ENCODE measurements around the gene CROCC. TPM values are rescaled to one million over a fixed set of nuclear protein-coding genes. Genes with fewer than 3 reads are reported as not detected.

The CROCC gene
- total RNA-seq, 4 donors from 2014 or later: 13.0 to 149 (median 23.7) TPM

GRCh38 chr1:16999863-17000262, 78.1 kb downstream of the CROCC start:
- WGBS, 2 donors (ENCODE audit: low coverage in 1 of 2): 95 to 100% methylated on average over 2 to 8 of the region's 8 CpGs
- H3K9me3 ChIP-seq: no peaks in the 10 kb centered on the region
- in situ Hi-C loops (cut with MboI; ENCODE audit: low pct_ligation_motif_present in 1 of 4, low pct_unique_long_range_greater_than_20kb in 1 of 4, low sequenced_read_pairs in 3 of 4): no loop called here
- TF ChIP-seq POLR2AphosphoS5 (IDR thresholded peaks at IDR 0.05) (no peak), EP300 (IDR thresholded peaks at IDR 0.05; ENCODE audit: low read depth) (no peak), CTCF (IDR thresholded peaks at IDR 0.05) (no peak), POLR2A (IDR thresholded peaks at IDR 0.05) (no peak)
- intact Hi-C loops (cut with DNase I; ENCODE audit: low total_unique reads): no loop called here
- H3K4me1 ChIP-seq: no peaks in the 10 kb centered on the region
- peaks cover 0 to 6% (median 2%) of the 10 kb centered on the region in 4 donors for H3K36me3 ChIP-seq
- no peak overlapping the region for H3K4me3 ChIP-seq
- no peaks in the 10 kb centered on the region for H3K27me3 ChIP-seq
- H3K27ac ChIP-seq: no peak overlapping the region
- DNase-seq: no peak

- Histone ChIP-seq H3K27ac (no peak overlapping the region), H3K9me3 (no peaks in the 10 kb centered on the region), H3K4me3 (no peak overlapping the region), H3K36me3 (peaks cover 0 to 6% (median 0%) of the 10 kb centered on the region in 4 donors), H3K4me1 (no peaks in the 10 kb centered on the region), H3K27me3 (no peaks in the 10 kb centered on the region)
- in situ Hi-C loops (cut with MboI; ENCODE audit: low pct_ligation_motif_present in 1 of 4, low pct_unique_long_range_greater_than_20kb in 1 of 4, low sequenced_read_pairs in 3 of 4) (no loop called here), intact Hi-C loops (cut with DNase I; ENCODE audit: low total_unique reads) (no loop called here)
- no peak for TF ChIP-seq CTCF (IDR thresholded peaks at IDR 0.05)
- no peak for TF ChIP-seq EP300 (IDR thresholded peaks at IDR 0.05; ENCODE audit: low read depth)
- no peak for TF ChIP-seq POLR2A (IDR thresholded peaks at IDR 0.05)
- TF ChIP-seq POLR2AphosphoS5 (IDR thresholded peaks at IDR 0.05): no peak
- 94% methylated on average over 18 of the region's 19 CpGs; no CpG with 5 or more reads in 1 of the 2 donors for WGBS, 2 donors (ENCODE audit: low coverage in 1 of 2)
- DNase-seq: no peak
Observed at GRCh38 chr1:17001760-17002523, 80.2 kb downstream of the CROCC start.

GRCh38 chr1:17002524-17002902, 80.8 kb downstream of the CROCC start:
- intact Hi-C loops (cut with DNase I; ENCODE audit: low total_unique reads): no loop called here
- H3K9me3 ChIP-seq: no peaks in the 10 kb centered on the region
- TF ChIP-seq EP300 (IDR thresholded peaks at IDR 0.05; ENCODE audit: low read depth) (no peak), POLR2A (IDR thresholded peaks at IDR 0.05) (no peak), POLR2AphosphoS5 (IDR thresholded peaks at IDR 0.05) (no peak), CTCF (IDR thresholded peaks at IDR 0.05) (no peak)
- no peak for DNase-seq
- peaks cover 0 to 6% (median 0%) of the 10 kb centered on the region in 4 donors for H3K36me3 ChIP-seq
- in situ Hi-C loops (cut with MboI; ENCODE audit: low pct_ligation_motif_present in 1 of 4, low pct_unique_long_range_greater_than_20kb in 1 of 4, low sequenced_read_pairs in 3 of 4): no loop called here
- no peak overlapping the region for H3K4me3 ChIP-seq
- H3K4me1 ChIP-seq: no peaks in the 10 kb centered on the region
- H3K27me3 ChIP-seq: no peaks in the 10 kb centered on the region
- H3K27ac ChIP-seq: no peak overlapping the region
- 98% methylated on average over 4 of the region's 4 CpGs; no CpG with 5 or more reads in 1 of the 2 donors for WGBS, 2 donors (ENCODE audit: low coverage in 1 of 2)

GRCh38 chr1:17004466-17005364, 83.0 kb downstream of the CROCC start:
- peaks cover 0 to 6% (median 0%) of the 10 kb centered on the region in 4 donors for H3K36me3 ChIP-seq
- no peak overlapping the region for H3K4me3 ChIP-seq
- peaks cover under 1 to 5% (median 3%) of the 10 kb centered on the region in 4 donors for H3K4me1 ChIP-seq
- WGBS, 2 donors (ENCODE audit: low coverage in 1 of 2): 60 to 92% methylated on average over 1 to 24 of the region's 24 CpGs
- TF ChIP-seq POLR2A (IDR thresholded peaks at IDR 0.05): no peak
- TF ChIP-seq POLR2AphosphoS5 (IDR thresholded peaks at IDR 0.05): no peak
- no peak for TF ChIP-seq CTCF (IDR thresholded peaks at IDR 0.05)
- no peaks in the 10 kb centered on the region for H3K27me3 ChIP-seq
- no peak overlapping the region for H3K27ac ChIP-seq
- no peak for DNase-seq
- no peaks in the 10 kb centered on the region for H3K9me3 ChIP-seq
- in situ Hi-C loops (cut with MboI; ENCODE audit: low pct_ligation_motif_present in 1 of 4, low pct_unique_long_range_greater_than_20kb in 1 of 4, low sequenced_read_pairs in 3 of 4) (no loop called here), intact Hi-C loops (cut with DNase I; ENCODE audit: low total_unique reads) (no loop called here)

Data from transverse colon (tissue), 4 donors.